22Rv1 (cell line): ENCODE measurements around the gene PTPN21.

ENCODE experiments used
- CTCF ChIP-seq: fragments of 450-650 bp; IDR thresholded peaks from 2 replicates; pipeline ENCODE4 v1.5.1; 2017; ENCODE audit warnings: mild to moderate bottlenecking
- ZFX ChIP-seq: fragments of 450-650 bp; IDR thresholded peaks from 2 replicates; pipeline ENCODE4 v1.6.1; 2017; ENCODE audit warnings: antibody characterized with exemption, borderline replicate concordance

- TF ChIP-seq CTCF (no peak), ZFX (no peak)
Observed at GRCh38 chr14:88519907-88520306, 34.9 kb downstream of the PTPN21 start.
